GM18526 (cell line): ENCODE results near the gene ZFAND5.

ENCODE experiments used
- POLR2A ChIP-seq: IDR thresholded peaks from 3 replicates; pipeline ENCODE4 v1.6.1; 2011; ENCODE audit not compliant: insufficient read length; ENCODE audit errors: extremely low read depth

The ZFAND5 gene

GRCh38 chr9:72351538-72352453, 13.2 kb downstream of the ZFAND5 start:
- no peak for TF ChIP-seq POLR2A

DNA sequence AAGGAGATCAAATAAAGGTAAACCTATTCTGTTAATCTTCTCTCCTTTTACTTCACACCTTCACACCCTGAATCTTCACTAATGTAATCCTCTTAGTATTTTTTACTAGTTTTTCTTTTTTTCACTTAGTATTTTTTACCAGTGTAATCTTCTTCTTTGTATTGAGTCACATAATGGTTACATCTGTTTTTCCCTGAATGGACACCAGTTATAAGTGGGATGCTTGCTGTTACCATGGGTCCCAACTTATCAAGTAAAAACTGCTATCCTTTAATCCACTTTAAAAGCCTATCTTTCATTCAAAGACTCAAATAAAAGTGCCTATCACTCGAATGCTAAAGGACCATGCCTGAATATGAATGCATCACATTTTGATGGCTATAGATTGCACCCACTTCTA, 15.1 kb downstream of the ZFAND5 start:
- no peak for TF ChIP-seq POLR2A

GRCh38 chr9:72349240-72349639, 15.8 kb downstream of the ZFAND5 start:
- no peak for TF ChIP-seq POLR2A

GRCh38 chr9:72346333-72346732, 18.7 kb downstream of the ZFAND5 start:
- no peak for TF ChIP-seq POLR2A

DNA sequence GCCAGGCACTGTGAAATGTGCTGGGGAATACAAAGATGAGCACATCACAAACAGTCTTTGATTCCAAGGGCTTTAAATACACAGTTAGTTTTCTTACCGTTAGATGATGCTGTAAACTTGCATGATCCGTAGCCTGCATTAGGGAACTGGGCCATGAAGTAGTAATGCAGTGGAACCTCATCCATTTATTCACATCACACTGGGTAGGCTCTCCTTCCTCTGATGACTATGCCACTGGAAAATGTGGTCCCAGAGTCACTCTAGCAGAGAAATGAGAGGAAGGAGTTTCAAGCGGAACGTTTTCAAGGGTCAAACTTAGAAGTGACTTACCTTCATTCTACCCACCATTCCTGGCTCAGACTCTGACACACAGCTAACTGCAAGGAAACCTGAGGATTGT, 26.4 kb downstream of the ZFAND5 start:
- no peak for TF ChIP-seq POLR2A

GRCh38 chr9:72337286-72337685, 27.7 kb downstream of the ZFAND5 start:
- TF ChIP-seq POLR2A, result no peak

DNA sequence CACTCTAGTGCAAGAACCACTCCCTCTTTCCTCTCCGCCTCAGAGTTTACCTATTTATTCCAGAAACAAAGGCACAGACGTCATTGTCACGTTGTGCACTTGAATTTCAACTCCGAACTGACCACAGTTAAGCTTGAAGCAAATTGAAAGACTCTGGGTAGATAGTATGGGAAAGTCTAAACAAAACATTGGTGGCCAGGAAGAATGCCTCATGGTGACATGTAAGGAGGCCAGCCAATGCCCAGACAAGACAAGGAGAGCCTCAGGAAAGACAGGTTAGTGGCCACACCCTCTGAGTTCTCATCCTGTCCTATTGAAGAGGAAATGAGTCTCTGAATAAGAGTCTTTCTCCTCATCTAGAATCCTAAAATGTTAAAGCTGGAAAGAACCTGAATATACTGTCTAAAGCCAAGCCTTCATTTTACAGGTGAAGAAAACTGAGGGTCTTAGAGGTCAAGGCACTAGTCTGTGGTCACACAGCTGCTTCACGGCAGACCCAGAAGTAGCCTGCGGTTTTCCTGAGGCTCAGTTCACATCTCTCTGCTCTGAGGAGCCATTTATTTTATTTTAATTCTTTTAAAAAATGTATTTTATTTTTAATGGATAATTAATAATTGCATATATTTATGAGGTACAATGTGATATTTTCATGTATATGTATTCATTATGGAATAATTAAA, 30.2 kb downstream of the ZFAND5 start:
- TF ChIP-seq POLR2A, result no peak

GRCh38 chr9:72333709-72334108, 31.3 kb downstream of the ZFAND5 start:
- no peak for TF ChIP-seq POLR2A

DNA sequence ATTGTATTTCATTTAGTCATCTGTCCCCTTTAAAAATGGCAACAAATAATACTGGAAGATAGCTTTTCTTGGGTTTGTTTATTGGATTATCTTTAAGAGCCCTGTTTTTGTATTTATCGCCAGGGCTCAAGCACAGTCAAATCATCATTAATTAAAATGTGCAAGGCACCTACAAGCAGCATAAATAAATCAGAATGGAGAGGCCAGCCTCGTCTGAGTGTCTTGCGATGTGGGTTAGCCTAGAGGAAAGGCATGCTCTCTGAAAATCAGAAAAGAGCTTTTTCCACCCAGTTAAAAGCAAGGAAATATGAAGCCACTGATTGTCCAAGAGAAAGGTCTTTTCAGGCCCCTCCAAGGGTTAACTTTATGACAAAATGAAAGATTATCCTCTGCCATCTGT, 31.8 kb downstream of the ZFAND5 start:
- no peak for TF ChIP-seq POLR2A

DNA sequence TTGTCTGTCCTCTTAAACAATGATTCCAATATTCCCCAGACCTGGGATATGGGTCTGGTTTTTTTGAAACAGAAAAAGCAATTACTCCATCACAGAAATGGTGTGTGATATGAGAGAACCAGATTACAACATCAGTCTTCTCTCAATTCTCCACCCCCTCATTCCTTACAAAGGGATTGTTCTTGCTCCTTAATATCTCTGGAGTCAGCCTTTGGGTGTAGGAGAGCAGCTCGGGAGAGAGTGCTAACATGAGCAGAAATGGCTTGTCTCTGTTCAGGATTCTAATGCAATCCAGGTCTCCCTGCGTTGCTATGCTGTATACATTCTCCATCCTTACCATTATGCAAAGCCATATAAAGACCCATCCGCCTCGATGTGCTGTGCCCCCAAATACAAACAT, 32.7 kb downstream of the ZFAND5 start:
- no peak for TF ChIP-seq POLR2A

DNA sequence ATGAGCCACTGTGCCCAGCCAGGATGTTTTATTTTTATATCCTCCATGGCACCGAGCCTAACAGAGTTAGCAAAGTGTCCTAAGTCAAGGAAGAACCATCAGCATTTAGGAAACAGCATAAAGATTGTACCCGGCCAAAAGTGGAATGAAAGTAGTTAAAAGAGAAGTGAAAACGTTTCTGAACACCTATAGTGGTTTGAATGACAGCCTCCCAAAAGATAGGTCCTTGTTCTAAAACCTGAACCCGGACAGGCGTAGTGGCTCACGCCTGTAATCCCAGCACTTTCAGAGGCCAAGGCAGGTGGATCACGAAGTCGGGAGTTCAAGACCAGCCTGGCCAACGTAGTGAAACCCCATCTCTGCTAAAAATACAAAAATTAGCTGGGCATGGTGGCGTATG, 37.4 kb downstream of the ZFAND5 start:
- no peak for TF ChIP-seq POLR2A

GRCh38 chr9:72326641-72327040, 38.4 kb downstream of the ZFAND5 start:
- no peak for TF ChIP-seq POLR2A

DNA sequence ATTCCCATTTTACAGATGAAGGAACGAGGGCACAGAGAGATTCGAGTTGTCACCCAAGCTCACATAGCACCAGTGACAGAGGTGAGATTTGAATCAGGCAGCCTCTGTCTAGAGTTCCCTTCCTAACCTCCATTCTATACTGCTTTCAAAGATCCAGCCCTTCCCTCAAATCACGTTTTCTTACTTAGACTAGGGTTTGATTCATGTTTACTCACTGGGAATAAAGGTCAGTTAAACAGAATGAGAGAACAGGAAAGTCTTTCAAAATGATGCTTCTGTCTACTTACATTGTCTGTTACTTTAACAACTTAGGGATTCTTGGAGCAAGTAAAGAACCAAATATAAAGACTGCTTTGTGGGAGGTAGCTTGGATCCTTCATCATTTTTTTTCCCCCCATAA, 40.0 kb downstream of the ZFAND5 start:
- TF ChIP-seq POLR2A, result no peak

- TF ChIP-seq POLR2A, result no peak
Observed at GRCh38 chr9:72322678-72323077, 42.3 kb downstream of the ZFAND5 start.

DNA sequence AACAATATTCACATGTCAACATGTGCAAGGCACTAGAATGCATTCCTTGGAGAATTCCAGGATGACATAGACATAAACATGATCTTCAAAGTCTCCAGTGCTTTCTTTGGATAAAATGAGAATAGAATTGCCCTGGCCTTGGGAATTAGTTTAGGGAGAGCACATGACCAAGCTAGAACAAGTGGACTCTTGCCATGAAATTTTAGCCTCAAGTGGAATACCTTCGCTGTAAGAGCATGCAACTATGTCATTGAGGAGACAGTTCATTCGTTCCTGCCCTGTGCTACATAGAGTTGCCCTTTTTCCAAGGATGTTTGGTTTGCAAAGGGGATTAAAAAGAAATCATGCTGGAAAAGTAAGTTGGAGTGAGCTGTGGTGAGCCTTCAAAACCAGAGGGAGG, 42.7 kb downstream of the ZFAND5 start:
- TF ChIP-seq POLR2A, result no peak

DNA sequence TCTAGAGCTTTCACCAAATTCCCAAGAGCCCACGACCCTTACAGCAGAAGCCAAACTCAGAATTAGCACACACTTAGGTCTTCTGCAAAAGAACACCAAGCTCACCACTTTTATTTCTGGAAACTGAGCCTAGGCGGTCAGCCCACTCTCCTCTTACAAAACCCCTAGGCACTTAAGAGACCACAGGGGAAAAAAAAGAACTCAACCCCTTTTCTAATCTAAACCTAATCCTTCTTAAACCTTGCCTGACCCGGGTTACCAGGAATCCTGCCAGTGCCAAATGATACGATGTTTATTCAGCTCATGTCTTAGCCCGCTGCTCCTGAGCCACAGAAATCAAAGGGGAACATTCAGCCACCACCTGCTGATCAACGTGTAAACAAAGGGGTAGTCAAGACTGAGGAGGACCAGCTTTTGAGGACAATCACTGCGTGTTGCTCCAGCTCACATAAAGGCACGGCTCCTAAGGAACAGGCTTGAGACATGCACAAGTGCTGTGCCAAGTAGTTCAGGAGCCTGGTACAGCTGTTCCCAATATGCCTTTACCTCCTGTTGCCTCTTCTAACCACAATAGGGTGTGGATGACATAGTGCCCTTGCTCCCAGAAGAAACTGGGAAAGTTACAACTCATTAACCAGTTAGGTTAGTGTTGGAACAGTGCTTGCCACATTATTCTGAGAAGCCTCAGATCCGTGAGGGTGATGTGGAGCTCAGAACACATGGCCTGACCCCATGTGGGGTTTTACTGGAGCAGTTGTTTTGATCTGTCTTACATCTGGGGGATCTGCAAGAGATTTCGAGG, 49.3 kb downstream of the ZFAND5 start:
- no peak for TF ChIP-seq POLR2A

- TF ChIP-seq POLR2A, result no peak
Observed at GRCh38 chr9:72315089-72315509, 49.9 kb downstream of the ZFAND5 start.
